ACHN (cell line): Measurements from ENCODE around the gene ELP5.
"Not testable (repeated sequence)": the region's sequence is repeated elsewhere in the genome, so short reads cannot be mapped to it uniquely, and the experiment has no call there.

Experiments used
- DNase-seq: peaks from one replicate; pipeline ENCODE4 v3.0.0-alpha.2; 2015
- in situ Hi-C: cut with HindIII; loops from 2 replicates; pipeline ENCODE4 v1.10.0; 2017; ENCODE audit warnings: low sequenced_read_pairs, low pct_ligation_motif_present, low pct_unique_long_range_greater_than_20kb

Gene ELP5

DNA sequence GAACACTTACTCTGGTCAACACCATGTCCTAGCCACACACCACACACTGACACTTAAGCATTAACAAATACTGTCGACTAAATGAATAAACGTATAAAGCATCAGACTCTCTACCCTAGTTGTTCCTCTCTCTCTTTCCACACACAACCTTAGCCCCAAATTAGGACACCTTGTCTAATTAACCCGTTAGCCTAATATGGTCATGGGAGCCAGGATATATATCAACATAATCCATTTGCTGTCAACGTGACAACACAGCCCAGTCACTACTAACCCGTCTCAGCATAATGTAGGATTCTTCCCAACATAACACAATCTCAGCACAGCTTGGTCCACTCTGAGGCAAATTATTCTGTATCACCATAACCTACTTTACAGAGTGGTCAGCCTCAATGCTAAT lies 19.9 kb upstream of the ELP5 start:
- in situ Hi-C loops: no loop called here
- no peak for DNase-seq

DNA sequence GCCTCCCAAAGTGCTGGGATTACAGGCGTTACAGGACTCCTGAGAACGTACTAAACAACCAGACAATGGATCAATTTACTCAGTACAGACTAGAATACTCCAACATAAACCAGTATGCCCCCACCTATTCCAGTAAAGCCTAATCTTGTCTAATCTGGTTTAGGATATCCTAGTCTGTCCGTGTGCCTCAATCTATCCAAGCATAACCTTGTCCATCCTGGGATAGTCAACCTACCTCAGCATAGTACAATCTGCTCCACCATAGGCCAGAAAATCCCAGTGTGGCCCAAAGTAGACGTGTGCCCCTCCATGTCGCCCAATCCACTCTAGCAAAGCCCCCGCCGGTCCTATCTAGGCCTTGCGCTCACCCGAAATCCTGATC lies 18.3 kb upstream of the ELP5 start:
- no peak for DNase-seq
- in situ Hi-C loops: no loop called here

DNA sequence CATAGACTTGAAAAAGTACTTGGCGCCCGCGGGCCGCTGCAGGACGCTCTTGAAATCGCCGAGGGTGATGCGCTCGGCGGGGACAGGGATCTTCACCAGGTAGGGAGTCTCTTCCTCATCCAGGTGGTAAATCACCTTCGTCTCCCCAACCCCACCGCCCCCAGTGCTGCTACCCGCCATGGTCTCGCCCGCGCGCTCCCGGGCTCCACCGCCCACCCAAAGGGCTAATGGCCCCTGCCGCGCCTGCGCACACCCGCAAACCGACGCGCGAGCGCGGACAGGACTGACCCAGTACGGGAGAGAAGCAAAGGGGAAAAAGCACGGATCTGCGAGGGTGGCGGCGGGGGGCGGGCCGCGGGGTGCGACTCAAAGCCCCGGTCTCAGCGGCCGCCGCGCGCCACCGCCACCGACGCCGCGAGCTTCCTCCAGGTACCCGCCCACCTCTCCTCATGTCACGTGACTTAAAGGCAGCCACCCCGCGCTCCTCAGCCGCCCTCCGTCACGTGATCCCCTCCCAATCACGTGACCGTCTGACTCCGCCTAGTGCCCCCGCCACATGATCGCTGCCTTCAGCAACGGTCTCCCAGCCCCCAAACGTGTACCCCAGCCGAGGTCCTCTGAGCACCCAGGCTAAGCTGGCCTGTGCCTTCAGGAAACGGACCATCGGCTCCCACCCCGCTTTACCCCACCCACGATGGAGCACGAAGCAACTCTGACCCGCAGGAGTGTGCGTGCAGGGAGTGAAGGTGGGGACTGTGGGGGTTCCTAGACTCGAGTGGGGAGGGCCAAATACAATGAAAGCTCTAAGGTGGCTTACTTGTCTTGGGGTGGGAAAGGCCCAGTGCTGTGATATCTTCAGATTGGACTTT lies 17.7 kb upstream of the ELP5 start, which contains the start of gene DVL2:
DVL2 (minus strand) TSS at position 435 of the 869 bp plus-strand sequence; CDS start at position 180, 255 bp downstream.
- peak; percentile 96 for DNase-seq
- in situ Hi-C loops: no loop called here

DNA sequence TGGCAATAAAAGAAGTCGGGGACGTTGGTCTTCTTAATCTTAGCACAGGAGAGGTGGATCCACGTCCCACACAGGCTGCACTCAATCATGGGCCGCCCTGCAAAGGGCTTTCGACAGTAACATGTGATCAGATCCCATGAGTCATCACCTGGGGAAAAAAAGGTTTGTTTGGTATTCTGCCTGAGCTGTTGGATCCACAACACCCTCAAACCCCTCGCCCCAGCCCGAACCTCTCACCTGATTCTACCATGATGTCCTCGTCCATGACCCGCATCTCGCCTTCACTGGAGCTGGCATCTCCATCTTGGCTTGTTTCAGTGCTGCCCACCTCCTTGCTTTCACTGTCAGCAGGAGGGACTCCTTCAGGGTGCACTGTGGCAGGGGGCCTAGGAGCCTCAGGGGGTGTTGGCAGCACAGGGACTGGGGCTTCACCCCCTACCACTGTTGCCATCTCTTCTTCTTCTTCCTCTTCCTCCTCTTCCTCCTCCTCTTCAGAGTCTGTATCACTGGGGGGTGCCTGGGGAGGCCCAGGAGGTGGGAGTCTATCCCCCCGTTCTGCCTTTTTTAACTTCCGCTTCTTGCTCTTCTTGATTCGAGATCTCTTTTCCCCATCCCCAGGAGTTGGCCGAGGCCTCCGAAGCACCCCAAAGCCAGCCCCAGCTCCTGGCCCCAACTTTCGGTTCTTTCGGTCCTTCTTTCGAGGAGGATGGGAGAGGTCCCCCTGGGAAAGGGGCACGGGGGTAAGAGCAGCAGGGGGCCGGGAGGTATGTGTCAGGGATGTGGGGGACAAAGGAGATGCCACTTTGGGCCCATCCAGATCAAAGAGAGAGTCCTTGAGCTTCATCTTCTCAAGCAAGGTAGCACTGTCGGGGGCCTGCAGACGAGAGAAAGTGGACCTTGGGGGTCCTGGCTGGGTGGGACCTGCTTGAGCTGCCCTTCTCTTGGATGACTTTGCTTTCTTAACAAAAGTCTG lies 16.0 kb upstream of the ELP5 start:
- DNase-seq: peak; percentile 41
- in situ Hi-C loops: no loop called here

DNA sequence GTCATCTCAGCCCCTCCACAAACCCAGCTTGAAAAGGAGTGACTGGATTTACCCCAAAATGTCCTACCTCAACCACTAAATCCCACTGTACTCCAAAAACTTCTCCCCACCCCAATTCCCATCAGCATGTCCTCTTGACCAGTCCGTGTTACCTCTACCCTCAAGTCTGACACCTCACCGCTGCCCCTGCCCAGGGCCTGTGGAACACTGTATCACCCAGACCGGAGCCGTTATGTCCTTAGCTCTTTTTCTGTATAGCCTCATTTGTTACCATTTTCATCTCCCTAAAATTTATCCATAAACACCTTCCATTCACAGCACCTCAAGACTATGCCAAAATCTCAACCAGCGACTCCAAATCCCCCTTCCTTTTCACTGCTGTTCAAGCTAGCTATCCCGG lies 15.2 kb upstream of the ELP5 start:
- in situ Hi-C loops: no loop called here
- no peak for DNase-seq

DNA sequence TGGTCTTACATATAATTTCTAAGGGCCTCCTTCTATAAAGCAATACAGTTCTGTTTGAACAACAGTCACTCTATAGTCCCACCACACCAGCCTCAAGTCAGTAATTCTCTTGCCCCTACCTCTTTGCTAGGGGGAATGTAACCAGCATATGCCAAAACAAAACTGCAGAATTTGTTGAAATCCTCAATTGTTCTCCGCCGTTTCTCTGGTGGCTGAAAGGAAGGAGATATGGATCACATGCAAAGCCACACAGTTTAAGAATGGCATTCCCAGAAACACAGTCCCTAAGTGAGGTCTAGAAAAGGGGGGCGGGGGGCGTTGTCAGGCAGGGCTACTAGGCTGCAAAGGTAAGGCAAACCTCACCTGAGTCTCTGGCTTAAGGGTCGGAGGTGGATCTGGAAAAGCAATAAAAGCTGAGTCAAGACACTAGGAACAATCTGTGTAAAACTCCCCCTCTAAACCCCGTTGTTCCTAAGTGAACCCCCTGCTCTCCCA lies 14.7 kb upstream of the ELP5 start:
- no peak for DNase-seq
- in situ Hi-C loops: no loop called here

DNA sequence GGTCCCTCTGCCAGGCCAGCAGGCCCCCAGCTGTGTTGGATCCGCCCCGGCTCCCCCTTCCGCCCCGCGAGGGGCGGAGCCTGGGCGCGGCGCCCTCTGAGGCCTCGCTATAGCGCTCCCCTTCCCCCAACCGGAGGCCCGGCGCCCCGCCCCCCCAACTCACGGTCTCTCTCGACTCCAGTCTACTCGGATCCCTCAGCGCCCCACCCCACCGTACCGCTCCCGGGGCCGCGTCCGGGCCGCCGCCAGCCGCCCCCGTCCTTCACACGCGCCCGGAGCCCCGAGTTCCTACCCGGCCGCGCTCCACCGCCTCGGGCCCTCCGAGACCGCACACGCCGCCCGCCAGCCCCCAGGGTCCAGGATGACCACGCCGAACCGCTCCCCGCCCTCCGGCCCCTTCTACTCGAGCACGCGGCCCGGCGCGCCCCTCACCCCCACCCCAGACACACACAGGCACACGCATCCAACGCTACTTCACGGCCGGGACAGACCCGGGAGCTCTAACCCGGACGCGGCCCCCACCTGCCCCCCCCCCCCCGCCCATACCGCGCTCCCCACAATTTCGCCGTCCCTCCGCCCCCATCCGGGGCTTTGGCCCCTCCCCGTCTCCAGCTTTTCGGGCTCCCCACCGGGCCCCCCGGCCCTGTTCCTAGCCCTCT lies 14.1 kb upstream of the ELP5 start:
- DNase-seq: peak; percentile 77
- in situ Hi-C loops: no loop called here

DNA sequence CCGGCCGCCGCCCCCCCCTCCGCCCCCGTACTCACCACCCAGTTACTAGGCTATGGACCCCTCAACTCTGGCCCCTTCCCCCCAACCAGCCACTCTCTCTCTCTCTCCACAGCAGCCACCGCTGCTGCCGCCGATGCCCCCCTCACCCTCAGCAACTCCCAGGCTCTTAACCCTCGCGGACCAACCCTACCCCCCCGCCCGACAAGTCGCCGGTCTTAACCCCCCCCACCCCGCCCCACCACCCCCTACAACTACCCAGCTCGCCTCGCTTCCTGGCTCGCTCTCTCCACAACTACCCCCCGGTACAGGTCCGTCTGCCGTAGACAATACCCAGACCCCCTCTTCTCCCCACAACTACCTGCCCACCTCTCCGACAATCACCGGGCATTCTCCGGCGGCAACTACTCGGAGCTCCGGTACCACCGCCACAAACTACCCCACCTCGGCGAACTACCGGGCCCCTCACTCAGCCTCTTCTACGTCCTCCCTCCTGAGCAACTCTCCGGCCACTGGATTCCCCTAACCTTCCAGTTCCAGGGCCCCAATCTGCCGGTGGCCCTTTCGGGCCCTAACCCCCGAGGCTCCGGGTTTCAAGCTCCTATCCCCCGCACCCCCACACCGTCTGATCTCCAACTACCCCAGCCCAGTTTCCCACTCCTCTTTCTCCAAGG lies 13.5 kb upstream of the ELP5 start:
- in situ Hi-C loops: no loop called here
- peak; percentile 48 for DNase-seq

DNA sequence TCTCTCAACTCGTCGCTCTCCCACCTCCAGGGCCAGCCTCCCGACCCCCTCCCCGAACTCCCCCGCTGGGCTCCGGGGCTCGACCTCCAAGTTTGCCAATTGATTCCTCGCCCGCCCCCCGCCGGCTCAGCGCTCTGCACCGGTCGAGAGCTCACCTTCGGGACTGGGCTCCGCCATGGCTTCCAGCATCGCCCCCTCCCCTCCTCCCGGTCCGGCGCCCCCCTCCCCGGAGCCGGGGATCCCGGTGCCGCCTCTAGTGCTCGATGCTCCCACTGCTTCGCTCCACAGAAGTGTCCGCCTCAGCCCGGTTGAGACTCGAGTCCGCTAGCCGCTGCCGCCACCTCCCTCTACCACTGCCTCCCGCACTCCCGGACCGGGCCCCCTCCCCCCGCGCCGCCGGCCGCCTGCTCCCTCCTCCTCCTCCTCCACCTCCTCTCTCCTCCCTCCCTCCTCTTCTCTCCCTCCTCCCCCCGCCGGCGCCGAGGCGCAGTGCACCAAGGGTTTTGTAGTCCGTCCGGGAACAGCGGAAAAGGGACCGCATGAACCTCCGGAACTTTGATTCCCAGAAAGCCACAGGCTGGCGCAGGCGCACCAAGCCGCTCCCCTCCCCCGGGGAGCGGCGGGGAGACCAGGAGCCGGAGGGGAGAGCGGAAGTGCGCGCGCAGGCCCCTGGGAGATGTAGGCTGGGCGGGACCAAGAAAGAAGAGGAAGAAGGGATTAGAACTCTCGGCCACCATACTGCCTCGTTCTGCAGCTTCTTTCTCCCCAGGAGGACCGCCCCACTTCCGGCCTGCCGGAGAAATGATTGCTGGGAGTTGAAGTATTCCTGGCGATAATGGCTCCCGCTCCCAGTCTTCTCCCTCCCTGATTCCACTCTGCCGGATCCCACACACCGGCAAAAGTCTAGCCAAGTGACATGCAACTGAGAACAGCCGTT lies 12.7 kb upstream of the ELP5 start, which contains the start of gene PHF23:
PHF23 (minus strand) TSS at position 367 of the 937 bp plus-strand sequence; CDS start at position 189, 178 bp downstream.
- DNase-seq: peak; percentile 99
- in situ Hi-C loops: no loop called here

DNA sequence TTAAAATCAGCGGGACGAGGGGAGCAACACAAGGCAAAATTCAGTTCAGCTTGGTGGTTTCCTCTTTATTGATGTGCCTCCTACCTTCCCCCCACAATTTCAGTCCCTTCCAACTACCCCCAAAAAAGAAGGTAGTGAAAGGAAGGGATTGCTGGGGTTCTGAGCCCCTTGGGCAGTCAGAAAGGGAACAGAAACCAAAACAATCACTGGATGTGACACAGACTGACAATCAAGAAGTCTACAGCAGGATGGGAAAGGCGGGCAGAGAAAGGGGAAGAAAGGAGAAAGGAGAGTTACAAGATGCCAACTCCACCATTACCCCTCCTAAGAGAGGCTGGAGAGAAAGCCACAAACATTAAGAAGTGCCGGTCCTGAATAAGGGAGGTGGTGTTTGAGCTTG lies 11.6 kb upstream of the ELP5 start:
- in situ Hi-C loops: no loop called here
- no peak for DNase-seq

DNA sequence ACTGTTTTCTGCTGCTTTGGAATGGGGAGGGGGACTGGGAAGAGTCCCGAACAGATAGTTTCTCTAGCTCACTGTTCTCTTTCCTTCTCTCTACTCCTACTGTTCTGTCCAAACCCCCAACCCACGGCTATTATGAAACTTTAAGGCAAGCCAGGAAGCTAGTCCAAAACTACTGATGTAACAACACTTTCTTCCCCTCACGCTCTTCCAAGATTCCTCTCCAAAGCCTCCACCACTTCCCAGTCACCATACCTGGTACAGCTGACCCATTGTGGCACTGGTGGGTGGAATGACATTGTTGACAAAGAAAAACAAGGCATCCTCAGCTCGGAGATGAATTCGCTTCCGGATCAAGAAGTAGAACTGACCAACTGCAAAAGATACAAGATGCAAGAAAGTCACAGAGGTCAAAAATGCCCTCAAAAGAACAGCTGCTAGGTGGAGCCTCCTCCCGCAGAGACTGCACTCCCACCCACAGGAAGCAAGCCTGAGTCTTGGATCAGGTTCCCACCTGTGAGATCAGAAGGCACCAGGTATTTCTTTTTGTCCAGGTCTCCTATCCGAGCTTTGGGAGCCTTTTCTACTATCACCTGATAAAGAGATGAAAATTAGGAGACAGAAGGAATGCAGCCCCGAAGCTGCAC lies 10.8 kb upstream of the ELP5 start:
- in situ Hi-C loops: no loop called here
- no peak for DNase-seq

DNA sequence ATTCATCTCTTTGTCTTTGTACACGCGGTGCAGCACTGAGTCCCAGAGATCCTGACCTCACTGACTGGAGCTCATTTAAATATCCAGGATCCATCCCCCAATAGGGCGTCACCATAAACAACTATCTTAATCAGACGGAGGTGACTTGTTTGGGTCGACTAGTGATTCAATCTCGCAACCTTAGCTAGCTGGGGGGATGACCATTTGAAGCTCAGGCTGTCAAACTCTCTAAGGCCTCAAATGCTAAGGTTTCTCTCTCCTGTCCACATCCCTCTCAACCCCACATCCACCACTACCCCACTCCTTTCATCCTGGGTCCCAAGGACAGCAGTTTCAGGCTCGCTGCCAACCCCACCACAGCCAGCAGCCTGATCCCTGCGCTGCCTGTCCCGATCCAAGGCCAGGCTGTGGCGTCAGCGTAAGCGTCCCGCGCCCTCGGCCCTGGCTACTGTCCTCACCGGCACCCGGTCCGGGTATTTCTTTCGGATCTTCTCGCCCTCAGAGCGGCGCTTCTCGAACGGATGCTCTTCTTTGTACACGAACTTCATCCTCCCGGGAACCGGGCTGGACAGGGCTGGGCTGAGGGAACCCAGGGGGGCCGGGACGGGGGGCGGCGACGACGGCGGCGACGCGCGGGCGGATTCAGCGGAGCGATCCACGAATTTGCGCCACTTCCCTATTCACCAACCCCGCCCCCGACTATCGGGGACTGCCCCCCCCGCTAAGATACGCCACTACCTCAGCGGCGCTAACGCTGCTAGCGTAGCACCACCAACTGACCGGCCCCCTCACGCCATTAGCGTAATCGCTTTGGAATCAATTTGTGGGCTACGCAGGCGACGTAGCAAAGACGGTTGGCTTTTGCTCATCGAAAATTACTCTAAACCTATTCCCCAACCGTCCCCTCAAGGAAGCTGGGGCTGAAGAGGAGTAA lies 10.0 kb upstream of the ELP5 start, which contains the start of gene GABARAP:
GABARAP (minus strand) TSS at position 667 of the 934 bp plus-strand sequence; CDS start at position 548, 119 bp downstream.
- in situ Hi-C loops: no loop called here
- peak; percentile 91 for DNase-seq

DNA sequence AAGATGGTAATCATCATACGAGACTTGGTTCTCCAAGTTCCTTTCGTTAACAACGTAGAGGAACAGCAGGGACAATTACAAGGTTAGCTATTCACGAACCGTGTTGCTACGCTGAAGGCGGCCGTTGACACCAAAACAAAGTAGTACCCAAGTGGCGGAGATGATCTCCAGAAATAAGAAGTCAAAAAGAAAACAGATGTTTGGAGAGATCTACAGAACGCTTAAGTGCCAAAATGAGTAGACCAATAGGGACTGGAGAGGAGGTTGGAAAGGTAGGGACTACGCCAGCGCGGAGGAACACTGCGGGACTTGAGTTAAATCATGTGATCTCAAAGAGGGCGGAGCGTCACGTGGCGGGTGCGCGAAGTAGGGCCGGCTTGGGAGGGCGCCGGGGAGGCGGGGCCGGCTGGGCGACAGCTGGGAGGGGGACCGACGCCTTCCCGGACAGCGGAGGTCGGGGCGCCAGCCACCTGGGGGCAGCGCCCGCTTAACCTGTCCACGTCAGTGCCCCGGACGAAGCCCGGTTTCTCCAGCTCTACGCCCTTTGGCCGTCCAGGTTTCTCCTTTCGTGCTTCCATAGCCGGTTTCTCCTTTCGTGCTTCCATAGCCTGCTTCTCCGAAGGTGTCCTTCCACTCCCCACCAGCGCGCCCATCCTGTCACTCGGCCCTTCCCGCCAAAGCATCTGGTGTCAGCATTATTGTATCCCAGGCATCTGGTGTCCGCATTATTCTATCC lies 9.1 kb upstream of the ELP5 start:
- peak; percentile 97 for DNase-seq
- in situ Hi-C loops: no loop called here

DNA sequence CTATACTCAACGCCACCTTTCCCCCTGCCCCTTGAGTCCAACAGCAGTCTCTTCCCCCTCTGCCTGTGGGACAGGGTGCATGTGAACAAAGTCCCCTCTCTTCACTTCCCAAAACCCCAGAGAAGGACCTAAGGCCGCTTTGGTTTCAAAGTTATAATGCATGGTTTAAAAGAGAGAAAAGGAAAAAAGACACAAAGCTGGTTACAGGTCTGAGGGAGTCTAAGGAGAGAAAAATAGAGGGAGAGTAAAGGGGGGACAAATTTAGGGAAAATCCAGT lies 8.6 kb upstream of the ELP5 start:
- in situ Hi-C loops: no loop called here
- DNase-seq: no peak

DNA sequence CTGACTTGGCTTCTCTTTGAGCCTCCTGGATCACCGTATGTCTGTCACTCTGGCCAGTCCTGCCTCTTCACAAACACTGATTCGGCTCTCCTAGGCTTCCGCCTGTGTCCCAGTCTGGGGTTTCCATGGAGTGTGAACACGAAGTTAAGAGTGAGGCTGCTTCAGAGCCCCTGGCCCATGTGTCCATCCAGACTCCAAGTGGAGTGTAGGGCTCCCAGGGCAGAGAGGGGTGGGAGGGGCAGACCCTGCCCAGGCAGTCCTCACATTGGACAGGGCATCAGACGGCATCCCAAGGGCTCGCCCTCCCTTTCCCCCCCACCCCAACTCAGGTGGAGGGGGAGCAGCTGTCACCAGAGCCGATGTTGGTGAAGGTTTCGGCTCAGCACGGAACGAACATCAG lies 8.2 kb upstream of the ELP5 start:
- DNase-seq, in situ Hi-C loops: not testable (repeated sequence)
